ENCODE results near the gene SYCN.

DNA sequence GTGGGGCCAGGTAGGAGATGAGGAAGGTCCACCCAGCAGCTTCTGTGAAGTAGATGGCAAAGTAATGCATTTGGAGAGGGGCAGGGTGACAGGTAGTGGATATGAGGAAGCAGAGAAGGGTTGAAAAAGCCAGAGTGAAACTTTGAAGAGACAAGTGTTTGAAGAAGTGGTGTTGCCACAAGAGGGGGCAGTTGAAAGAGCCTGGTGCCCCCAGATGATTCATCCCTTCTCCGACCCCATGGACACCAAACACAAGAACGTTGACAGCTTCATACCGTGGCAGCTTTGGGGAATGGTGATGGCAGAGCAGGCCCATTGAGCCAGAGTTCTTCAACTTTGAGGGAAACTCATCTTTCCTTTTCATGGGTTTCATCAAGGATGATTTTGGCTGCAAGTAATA is 20.8 kb upstream of the SYCN start:
- no peak for TF ChIP-seq CTCF (IDR thresholded peaks at IDR 0.05)
- no peak for TF ChIP-seq EP300 (IDR thresholded peaks at IDR 0.05)
- TF ChIP-seq POLR2A (IDR thresholded peaks at IDR 0.05) = no peak
